GM18511 (cell line): Measurements from ENCODE around the gene GALNT14.
"Not testable (repeated sequence)": the region's sequence is repeated elsewhere in the genome, so short reads cannot be mapped to it uniquely, and the experiment has no call there.

Experiments
- ATAC-seq: cut with Tn5 transposase; IDR thresholded peaks from one replicate; pipeline ENCODE4 v1.9.1; 2021; ENCODE audit warnings: mild to moderate bottlenecking, moderate library complexity; ENCODE audit not compliant: unreplicated experiment

GALNT14 gene, protein sequence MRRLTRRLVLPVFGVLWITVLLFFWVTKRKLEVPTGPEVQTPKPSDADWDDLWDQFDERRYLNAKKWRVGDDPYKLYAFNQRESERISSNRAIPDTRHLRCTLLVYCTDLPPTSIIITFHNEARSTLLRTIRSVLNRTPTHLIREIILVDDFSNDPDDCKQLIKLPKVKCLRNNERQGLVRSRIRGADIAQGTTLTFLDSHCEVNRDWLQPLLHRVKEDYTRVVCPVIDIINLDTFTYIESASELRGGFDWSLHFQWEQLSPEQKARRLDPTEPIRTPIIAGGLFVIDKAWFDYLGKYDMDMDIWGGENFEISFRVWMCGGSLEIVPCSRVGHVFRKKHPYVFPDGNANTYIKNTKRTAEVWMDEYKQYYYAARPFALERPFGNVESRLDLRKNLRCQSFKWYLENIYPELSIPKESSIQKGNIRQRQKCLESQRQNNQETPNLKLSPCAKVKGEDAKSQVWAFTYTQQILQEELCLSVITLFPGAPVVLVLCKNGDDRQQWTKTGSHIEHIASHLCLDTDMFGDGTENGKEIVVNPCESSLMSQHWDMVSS

DNA sequence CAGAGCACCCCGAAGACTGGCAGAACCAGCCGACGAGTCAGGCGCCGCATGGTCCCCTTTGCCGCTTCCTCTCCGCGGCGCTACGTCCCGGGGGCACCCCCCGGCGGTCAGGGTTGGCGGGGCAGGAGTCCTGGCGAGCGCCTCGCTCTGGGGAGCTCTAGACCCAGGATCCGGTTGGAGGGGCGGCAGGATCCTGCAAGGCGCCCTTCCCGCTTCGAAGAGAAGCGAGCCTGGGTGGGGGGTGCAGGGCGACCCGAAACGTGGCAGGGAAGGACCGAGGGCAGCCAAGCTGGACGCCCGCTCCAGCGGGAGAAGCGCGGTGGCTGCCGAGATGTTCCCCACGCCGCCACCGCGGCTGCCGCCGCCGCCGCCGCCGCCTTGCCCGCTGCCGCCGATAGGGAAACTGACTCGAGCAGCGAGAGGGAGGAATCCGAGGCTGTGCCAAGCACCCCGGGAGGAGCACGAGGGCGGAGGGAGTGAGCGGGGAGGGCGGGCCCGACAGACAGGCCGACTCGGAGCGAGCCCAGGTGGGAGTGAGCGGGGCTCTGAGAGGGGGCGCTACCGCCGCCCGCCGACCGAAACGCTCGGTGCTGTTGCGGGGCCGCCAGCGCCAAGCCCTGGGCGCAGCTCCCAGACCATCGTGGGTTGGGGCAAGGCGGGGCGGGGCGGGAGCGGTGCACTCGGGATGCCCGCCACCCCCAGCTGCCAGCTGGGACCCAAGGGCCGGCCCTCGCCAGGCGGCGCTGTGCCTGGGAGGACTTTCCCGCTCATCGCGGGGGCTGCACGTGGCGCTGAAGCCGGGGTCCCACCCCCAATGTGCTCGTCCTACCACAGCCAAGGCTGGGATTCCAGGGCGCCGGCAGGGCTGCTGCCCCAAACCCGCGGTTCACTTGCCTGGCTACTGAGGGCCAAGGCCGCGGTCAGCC is at the start of gene GALNT14:
Gene GALNT14, minus strand, starts transcription at position 404 of the 926 bp plus-strand sequence. Its CDS starts 354 bp downstream, at position 50.
- ATAC-seq, result peak; percentile 61

DNA sequence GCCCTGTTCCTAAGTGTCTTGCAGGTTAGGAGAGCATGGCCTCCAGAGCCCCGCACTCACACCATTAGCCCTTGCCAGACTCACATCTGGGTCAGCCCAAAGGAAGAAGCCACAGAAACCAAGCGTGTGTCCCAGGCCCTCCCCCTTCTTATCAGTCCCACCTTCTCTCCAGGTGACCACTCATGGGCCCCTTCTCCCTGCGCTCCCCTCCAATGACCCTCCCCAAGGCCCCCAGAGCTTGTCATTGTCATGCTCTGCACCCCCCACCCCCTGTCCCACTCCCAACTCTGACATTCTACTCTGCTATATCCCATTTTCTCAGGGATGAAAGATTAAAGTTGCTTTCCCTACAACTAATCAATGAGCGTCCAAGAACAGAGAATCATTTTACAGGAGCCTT is 48.9 kb upstream of the GALNT14 start:
- ATAC-seq, result no peak

DNA sequence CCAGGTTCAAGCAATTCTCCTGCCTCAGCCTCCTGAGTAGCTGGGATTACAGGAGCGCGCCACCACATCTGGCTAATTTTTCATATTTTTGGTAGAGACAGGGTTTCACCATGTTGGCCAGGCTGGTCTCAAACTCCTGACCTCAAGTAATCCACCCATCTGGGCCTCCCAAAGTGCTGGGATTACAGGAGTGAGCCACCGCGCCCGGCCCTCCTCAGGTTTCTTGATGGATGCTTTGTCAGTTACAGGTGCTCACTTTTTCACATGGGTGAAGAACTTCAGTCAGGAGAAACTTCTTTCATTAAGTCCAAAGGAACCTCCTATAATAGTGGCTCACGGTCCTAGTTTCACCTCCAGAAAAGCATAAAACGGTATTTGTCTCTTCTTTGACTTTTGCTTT is 45.7 kb upstream of the GALNT14 start:
- not testable (repeated sequence) for ATAC-seq

DNA sequence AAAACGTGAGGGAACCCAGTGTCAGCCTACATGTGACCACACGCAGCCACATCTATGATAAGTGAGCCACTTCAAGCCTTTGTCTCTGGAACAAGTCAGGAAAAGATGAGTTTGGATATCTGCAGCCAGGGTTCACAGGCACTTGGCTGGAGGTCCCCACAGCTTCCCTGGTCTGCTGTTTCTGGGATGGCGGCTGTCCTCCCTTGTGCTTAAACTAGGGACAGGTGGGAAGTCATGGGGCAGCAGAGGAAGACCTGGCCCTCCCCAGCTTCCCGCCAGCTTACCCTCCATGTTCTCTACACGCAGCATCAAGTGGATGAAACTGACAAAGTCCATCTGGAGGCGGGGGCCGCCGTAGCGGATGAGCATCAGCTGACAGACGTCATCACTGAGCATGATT is 38.5 kb upstream of the GALNT14 start:
- no peak for ATAC-seq

DNA sequence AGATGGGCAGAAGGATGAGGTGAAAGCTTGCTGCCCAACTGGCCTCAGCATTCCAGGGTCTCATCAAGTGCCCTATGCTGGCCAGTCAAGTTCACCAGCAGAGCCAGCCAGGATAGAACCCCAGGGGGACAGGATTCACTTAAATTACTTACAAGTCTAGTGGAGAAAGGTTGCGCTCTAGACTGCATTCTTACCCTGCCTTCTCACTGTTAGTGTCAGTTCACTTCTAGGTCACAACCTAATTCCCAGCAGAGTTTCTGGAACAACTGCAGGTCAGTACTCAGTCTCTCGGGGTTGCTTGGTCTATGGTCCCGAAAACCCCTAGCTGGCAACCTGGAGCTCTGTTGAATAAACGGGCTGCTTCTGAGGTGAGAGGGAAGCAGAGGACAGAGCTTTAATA is 32.9 kb upstream of the GALNT14 start:
- ATAC-seq, result no peak

DNA sequence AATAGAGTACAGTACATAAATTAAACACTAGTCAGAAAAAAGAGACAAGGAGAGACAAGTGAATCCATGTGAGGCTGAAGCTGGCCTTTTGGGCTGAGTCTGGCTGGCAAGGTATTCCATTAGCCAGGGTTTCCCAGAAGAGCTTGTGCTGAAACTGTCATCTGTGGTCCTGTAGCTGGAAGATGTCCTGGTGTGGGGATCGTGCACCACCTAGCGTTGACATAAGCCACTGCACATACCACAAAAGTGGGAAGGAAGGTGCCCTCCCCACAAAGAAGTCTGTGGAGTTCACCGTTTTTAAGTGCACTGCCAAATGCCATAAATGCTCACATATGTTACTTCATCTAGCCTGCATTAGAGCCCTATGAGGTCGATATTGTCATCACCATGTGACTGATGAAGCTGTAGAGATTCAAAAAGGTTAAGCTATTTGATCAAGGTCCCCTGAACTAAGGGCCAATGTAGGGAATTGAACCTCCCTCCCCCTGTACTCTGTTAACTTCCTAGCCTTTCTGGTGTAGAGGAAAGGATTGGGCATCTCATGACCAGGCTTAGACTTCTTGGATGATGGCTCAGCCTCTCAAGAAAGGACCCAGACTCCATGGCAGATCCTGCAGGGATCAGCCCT is 31.9 kb upstream of the GALNT14 start:
- no peak for ATAC-seq

DNA sequence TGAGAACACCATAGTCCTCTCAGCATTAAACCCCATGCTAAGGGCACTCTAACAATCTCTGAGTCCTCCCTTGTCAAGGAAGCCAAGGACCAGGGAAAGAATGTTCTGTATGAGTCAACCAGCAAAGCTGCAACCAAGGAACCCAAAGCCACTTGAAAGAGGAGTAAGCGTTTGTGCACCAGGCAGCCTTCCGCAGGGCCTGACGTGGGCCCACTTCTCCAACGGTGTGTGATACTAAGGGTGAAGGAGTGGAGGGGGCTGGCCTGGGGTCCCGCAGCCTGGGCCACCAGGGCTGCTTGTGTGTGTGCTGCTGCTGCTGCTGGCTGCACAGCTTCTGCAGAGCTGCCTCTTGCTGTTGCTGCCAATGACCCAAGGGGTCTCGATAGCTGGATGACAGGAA is 30.1 kb upstream of the GALNT14 start:
- ATAC-seq, result no peak

DNA sequence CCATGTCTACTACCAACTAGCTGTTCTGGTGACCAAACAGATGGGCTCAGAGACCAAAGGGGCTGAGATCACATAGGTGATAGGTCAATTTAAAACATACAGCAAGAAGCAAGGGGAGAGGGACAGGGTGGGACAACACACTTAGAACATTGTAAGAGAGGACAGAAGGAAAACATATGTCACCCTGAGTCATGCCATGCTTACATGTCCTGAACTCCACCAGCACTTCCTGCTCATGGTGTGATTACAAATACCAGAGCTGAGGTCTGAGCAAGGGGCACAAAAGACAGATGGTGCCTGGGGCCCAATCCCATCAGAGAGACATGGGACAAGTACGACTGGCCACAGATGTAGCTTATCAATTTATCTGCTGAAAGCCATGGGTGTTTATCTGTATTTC is 28.7 kb upstream of the GALNT14 start:
- ATAC-seq, result no peak

DNA sequence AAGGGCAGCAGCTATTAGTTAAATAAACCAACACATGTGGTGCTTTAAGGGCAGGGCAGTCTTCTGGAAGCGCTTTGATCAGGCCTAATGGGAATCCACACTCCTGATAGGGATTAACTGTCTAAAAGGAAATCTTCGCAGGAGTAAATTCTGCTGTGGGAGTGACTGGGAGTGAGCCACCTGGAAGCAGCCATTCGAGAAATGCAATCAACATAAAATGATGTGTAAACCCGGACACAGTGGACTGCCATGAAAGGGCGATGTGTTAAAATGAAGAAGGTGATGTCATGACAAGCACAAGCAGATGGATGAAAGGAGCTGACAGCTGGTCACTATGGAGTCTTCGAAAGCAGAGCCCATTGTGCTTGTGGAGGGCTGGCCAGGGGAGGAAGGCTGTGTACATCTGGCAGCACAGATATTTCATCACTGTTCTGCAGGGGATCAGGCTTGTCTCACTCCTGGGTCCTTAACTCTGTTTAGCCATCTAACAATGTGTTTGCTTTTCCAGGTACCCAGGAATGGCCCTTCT is 24.8 kb upstream of the GALNT14 start:
- ATAC-seq, result no peak

DNA sequence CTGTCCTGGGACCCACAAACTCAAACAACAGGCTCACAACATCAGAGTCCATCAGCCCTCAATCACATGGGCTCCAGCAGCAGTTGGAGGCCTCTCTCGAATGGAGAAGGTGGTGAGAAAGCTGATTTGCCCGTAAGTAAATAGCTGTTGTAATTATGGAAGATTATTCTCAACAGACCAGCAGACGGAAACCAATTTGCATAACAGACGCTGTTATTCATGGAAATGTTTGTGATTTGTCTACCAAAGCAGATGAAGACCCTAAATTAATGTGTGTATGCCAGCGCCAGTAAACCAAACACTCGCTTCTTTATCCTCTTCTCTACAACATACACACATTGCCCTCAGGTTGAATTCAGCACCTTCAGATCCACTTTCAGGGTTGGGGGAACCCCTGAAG is 23.4 kb upstream of the GALNT14 start:
- ATAC-seq, result no peak

DNA sequence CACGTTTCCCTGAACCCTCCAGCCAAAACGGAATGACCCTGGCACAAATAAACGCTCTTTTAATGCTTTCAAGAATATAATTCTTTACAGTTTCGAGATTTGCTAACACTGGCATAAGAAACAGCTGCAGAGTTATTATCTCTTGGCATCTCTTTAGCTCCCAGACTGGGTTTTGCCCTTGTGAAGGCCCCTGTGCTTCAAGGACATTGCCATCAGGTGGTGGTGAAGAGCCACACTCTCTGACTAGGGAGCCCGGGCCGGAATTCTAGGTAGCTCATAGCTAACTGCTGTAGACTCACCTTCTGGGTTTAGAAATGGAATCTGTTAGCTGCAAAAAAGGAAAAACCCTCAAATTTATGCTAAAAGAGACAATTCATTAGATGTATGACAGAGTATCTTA is 13.3 kb upstream of the GALNT14 start:
- ATAC-seq, result no peak

DNA sequence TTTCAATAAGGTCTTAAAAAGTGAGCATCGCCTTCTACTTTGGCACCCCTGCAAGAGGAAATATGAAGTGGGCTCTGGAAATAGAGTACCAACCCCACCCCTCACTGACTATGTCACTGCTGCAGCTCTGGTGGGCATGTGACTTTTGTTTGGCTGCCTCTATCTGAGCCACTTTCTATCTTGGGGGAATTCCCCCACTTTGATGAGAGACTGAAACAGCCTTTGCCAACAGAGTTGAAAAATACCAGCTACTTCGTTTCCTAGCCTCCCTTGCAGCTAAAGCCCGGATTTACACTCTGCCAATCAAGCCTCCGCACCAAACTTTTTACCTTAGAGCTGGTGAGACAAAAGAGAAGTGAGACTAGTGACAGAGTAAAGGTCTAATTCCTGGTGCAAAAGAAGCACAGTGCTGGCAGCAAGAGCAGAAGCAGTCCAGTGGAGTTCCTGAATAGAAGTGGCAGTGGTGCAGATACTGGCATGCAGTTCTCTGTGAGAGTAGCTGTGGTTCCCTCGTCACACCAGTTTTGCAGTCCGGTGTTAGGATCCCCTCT is 12.0 kb upstream of the GALNT14 start:
- ATAC-seq, result no peak

DNA sequence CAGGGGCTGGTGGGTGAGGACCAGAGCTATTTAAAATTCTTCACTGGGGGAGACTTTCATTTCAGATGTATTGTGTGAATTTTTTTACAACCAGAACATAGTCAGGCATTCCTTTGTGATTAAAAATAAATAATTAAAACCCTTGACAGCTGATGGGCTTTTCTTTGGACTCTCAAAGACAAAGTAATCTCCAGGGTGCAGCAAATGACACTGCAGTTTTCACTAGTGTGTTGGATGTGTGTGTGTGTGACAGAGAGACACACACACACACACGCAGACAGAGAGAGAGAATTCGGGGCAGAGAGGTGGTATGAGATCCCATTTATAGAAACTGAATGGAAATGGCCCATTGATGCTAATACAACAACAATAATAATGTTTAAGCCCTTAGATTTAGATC is 10.3 kb upstream of the GALNT14 start:
- no peak for ATAC-seq

DNA sequence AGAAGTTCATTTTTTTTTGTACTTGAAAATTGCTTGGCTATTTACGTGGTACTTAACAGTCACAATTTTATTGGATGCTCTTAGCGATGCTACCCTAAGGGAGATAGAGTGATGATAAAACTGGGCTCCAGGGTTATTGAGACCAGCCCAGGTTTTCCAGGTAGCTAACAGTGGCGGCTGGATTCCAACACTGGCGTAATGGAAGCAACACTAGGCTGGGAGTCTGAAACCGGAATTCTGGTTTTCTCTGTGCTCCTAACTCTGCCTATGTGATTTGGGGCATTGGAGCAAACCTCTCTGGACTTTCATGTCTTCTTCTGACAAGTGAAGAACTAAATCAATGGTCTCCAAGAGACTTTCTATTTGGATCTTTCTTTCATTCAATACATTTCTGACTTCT is 9.4 kb upstream of the GALNT14 start:
- no peak for ATAC-seq

DNA sequence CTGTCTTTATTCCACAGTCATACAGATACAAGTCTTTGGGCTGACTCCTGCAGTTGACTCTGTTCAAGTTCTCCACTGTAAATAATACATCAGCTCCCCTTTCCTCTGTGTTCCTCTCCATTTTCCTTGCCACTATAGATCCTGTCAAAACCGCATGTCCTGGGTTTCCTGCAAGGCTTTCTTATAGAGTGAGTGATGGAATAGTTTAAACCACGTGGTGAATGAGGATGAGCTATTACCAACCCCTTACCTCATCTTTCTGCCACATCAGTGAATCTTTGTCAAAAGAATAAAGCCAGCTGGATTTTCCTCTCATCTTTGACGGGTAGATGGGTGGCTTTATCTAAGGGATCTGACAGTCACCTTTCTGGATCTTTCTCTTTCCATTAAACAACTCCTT is 3.9 kb upstream of the GALNT14 start:
- ATAC-seq, result no peak

DNA sequence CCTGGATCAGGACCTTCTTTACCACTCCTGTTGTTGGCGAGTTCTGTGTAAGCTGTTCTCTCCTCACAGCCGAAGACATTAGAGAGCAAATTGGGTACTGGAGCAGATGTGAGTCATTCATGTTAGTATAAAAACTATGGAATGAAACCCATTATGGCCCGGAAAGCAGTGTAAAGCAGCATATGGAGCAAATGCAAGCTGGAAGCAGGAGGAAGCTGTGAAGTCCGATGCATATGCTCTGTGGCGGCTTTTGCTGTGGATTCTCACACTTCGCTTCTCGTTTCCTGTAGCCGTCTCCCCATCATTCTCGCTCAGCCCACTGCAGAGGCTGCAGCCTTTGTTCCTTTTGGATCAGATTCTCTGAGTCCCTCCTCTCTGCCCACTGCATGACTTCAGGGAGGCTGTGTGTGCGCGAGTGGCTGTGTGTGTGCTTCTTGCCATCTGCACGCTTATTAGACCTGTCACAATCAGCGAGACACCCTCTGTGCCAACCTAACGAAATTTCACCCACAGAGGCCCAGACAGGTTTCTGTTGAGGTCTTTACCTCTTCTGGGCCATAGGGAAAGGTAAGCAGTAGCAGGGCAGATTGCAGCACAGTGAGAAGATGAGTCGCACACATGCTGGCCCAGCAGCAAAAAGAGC is 3.3 kb upstream of the GALNT14 start:
- no peak for ATAC-seq

DNA sequence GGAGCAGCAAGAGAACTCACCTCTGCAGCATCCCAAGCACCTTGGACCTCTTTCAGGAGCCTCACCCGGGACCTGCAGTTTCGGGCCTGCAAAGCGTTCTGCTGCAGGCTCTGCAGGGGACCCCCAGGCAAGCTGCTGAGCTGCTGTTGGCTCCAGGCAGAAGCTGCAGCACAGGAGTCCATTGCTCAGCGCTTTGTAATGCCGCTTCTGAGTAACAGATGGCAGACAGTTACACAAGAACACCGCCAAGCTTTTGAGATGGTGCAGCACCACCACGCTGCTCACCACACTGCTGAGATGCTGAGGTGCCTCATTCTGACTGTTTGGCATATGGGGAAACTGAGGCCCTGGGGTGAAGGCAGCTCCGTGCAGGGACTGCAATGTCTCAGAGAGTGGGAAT is 1.9 kb upstream of the GALNT14 start:
- ATAC-seq, result no peak

DNA sequence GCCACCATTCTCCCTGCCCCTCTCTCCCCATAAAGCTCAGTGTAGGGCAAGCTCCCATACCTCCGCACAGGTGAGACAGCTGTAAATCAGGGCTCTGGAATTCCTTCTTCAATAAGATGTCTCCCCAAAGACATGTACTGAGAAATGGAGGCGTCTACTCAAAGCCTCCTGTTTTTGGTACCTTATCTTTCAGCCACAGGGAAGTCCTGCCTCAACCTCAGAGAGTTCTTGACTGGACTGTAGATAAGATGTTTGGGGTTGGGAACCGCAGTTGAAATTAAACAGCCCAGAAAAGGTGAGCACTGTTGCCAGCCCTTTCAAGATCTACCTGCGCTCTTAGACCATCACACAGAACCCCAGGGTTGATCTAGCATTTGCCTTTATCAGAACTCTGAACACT is 1.4 kb upstream of the GALNT14 start:
- no peak for ATAC-seq

DNA sequence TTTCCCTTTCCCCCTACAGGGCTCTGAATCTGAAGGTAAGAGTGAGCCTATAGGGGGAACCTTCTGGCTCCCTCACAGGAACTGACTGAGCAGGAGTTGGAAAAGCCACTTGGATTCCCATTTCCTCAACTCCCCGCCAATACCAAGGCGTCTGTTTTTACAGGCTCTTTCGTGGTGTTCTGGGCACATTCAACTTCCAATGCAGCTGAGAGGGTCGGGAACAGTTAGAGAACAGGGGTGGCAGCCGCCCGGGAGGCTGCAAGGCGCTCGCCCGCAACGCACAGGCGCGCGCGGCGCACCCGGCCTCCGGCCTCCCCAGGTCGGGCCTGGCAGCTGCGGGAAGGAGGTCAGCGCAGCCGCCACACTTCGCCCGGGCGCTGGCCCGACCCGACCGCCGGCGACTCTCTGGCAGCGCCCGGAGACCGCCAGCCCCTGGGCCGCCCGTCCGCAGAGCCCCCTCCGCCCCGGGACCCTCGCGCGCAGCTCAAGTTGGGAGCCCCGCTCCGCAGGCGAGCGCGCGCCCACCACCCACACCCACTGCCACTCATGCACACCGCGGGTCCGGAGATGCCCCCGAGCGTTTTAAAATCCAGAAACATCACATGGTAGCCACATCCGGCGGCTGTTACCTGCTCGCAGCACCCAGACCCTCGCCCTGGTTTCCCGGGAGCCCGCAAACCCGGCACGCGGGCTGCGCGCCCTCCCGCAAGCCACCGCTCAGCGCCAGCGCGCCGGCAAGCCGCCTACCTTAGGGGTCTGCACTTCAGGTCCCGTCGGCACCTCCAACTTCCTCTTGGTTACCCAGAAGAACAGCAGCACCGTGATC is 816 bp downstream of the GALNT14 start:
- ATAC-seq, result no peak
